Duodenal mucosa (tissue), 2 donors: Measurements from ENCODE around the gene GDI1.
A peak's percentile ranks its signal among the peaks of the same experiment; 100 is the strongest.

Experiments
- H3K27ac ChIP-seq: one replicate; pipeline ENCODE4 v1.7.0; 2013; ENCODE audit warnings: low read depth, low read length
- H3K27me3 ChIP-seq, 2 donors: one replicate each; pipeline ENCODE4 v1.7.0; 2013; ENCODE audit warnings: low read length in 2 of 2, control low read depth in 1 of 2; ENCODE audit not compliant: insufficient read depth in 2 of 2, control insufficient read depth in 1 of 2
- H3K36me3 ChIP-seq, 2 donors: one replicate each; pipeline ENCODE4 v1.7.0; 2013; ENCODE audit warnings: low read length in 2 of 2, control low read depth in 1 of 2; ENCODE audit not compliant: insufficient read depth in 2 of 2, control insufficient read depth in 1 of 2
- H3K4me1 ChIP-seq, 2 donors: one replicate each; pipeline ENCODE4 v1.7.0; 2013; ENCODE audit warnings: low read length in 2 of 2, control low read depth in 1 of 2; ENCODE audit not compliant: insufficient read depth in 2 of 2, control insufficient read depth in 1 of 2
- H3K4me3 ChIP-seq, 2 donors: one replicate each; pipeline ENCODE4 v1.7.0; 2013; ENCODE audit warnings: low read length in 2 of 2, low read depth in 1 of 2
- H3K9ac ChIP-seq, 2 donors: one replicate each; pipeline ENCODE4 v1.7.0; 2013; ENCODE audit warnings: low read length in 2 of 2, low read depth in 1 of 2
- H3K9me3 ChIP-seq, 2 donors: one replicate each; pipeline ENCODE4 v1.7.0; 2013; ENCODE audit warnings: low read length in 2 of 2, control low read depth in 1 of 2; ENCODE audit not compliant: control insufficient read depth in 1 of 2

Gene GDI1

GRCh38 chrX:154459832-154460231 is 22.9 kb downstream of the GDI1 start:
- H3K36me3 ChIP-seq: peaks cover 5 to 7% of the 10 kb centered on the region in 2 donors

GRCh38 chrX:154460326-154460725 is 23.4 kb downstream of the GDI1 start:
- H3K9ac ChIP-seq: no peak overlapping the region
- peaks cover 6 to 8% of the 10 kb centered on the region in 2 donors for H3K4me1 ChIP-seq
- H3K27ac ChIP-seq: no peak overlapping the region
- H3K27me3 ChIP-seq: no peaks in the 10 kb centered on the region
- no peak overlapping the region for H3K4me3 ChIP-seq
- H3K36me3 ChIP-seq: peaks cover 5 to 7% of the 10 kb centered on the region in 2 donors
- H3K9me3 ChIP-seq: no peaks in the 10 kb centered on the region

More at GRCh38 chrX:154459832-154460231, 22.9 kb downstream of the GDI1 start:
- no peak overlapping the region for H3K27ac ChIP-seq
- H3K9me3 ChIP-seq: no peaks in the 10 kb centered on the region
- peaks cover 6 to 8% of the 10 kb centered on the region in 2 donors for H3K4me1 ChIP-seq
- H3K4me3 ChIP-seq: peak overlapping the region in 1 of 2 donors; percentile 60
- peak overlapping the region in 1 of 2 donors; percentile 43 for H3K9ac ChIP-seq
- H3K27me3 ChIP-seq: no peaks in the 10 kb centered on the region

- Histone ChIP-seq H3K4me3 (no peak overlapping the region), H3K36me3 (peaks cover 5 to 19% of the 10 kb centered on the region in 2 donors), H3K27me3 (no peaks in the 10 kb centered on the region), H3K27ac (no peak overlapping the region), H3K4me1 (peaks cover 6 to 8% of the 10 kb centered on the region in 2 donors), H3K9ac (no peak overlapping the region), H3K9me3 (no peaks in the 10 kb centered on the region)
Observed at GRCh38 chrX:154462396-154462795, 25.4 kb downstream of the GDI1 start.

- peaks cover 5 to 19% of the 10 kb centered on the region in 2 donors for H3K36me3 ChIP-seq
- H3K4me3 ChIP-seq: no peak overlapping the region
- no peak overlapping the region for H3K9ac ChIP-seq
- peaks cover 6 to 8% of the 10 kb centered on the region in 2 donors for H3K4me1 ChIP-seq
- no peak overlapping the region for H3K27ac ChIP-seq
- no peaks in the 10 kb centered on the region for H3K27me3 ChIP-seq
- H3K9me3 ChIP-seq: no peaks in the 10 kb centered on the region
Observed at GRCh38 chrX:154463611-154464220, 26.8 kb downstream of the GDI1 start.

GRCh38 chrX:154464806-154465365 is 27.9 kb downstream of the GDI1 start:
- no peak overlapping the region for H3K27ac ChIP-seq
- H3K4me3 ChIP-seq: no peak overlapping the region
- no peaks in the 10 kb centered on the region for H3K9me3 ChIP-seq
- H3K27me3 ChIP-seq: no peaks in the 10 kb centered on the region
- H3K36me3 ChIP-seq: peaks cover 5 to 22% of the 10 kb centered on the region in 2 donors
- H3K4me1 ChIP-seq: no peaks in the 10 kb centered on the region
- no peak overlapping the region for H3K9ac ChIP-seq

- Histone ChIP-seq H3K27ac (no peak overlapping the region), H3K27me3 (no peaks in the 10 kb centered on the region), H3K4me3 (no peak overlapping the region), H3K36me3 (peaks cover 5 to 26% of the 10 kb centered on the region in 2 donors), H3K4me1 (no peaks in the 10 kb centered on the region), H3K9me3 (no peaks in the 10 kb centered on the region), H3K9ac (no peak overlapping the region)
Observed at GRCh38 chrX:154465601-154466000, 28.6 kb downstream of the GDI1 start.

- H3K36me3 ChIP-seq: peaks cover 5 to 30% of the 10 kb centered on the region in 2 donors
- H3K9me3 ChIP-seq: no peaks in the 10 kb centered on the region
Observed at GRCh38 chrX:154466036-154466435, 29.1 kb downstream of the GDI1 start.

GRCh38 chrX:154466907-154467306 is 30.0 kb downstream of the GDI1 start:
- Histone ChIP-seq H3K27me3 (no peaks in the 10 kb centered on the region), H3K4me3 (no peak overlapping the region), H3K4me1 (no peaks in the 10 kb centered on the region), H3K36me3 (peaks cover 0 to 28% of the 10 kb centered on the region in 2 donors), H3K9ac (no peak overlapping the region), H3K9me3 (no peaks in the 10 kb centered on the region), H3K27ac (no peak overlapping the region)

More at GRCh38 chrX:154466036-154466435, 29.1 kb downstream of the GDI1 start:
- Histone ChIP-seq H3K27ac (no peak overlapping the region), H3K9ac (no peak overlapping the region), H3K27me3 (no peaks in the 10 kb centered on the region), H3K4me3 (no peak overlapping the region), H3K4me1 (no peaks in the 10 kb centered on the region)

- H3K9ac ChIP-seq: no peak overlapping the region
- peaks cover 0 to 28% of the 10 kb centered on the region in 2 donors for H3K36me3 ChIP-seq
- no peaks in the 10 kb centered on the region for H3K9me3 ChIP-seq
- no peaks in the 10 kb centered on the region for H3K4me1 ChIP-seq
- H3K27me3 ChIP-seq: no peaks in the 10 kb centered on the region
- H3K27ac ChIP-seq: no peak overlapping the region
- H3K4me3 ChIP-seq: no peak overlapping the region
Observed at GRCh38 chrX:154467556-154467955, 30.6 kb downstream of the GDI1 start.

GRCh38 chrX:154468217-154468616 is 31.3 kb downstream of the GDI1 start:
- Histone ChIP-seq H3K4me3 (no peak overlapping the region), H3K9ac (no peak overlapping the region), H3K9me3 (no peaks in the 10 kb centered on the region), H3K27me3 (no peaks in the 10 kb centered on the region), H3K27ac (no peak overlapping the region), H3K36me3 (peaks cover 0 to 28% of the 10 kb centered on the region in 2 donors), H3K4me1 (no peaks in the 10 kb centered on the region)
